ENCODE measurements around the gene RNF130. TPM values are rescaled to one million over a fixed set of nuclear protein-coding genes. Genes with fewer than 3 reads are reported as not detected.

RNF130 gene
- polyA plus RNA-seq, 1 donor from 2014 or later = 48.7 TPM

- Histone ChIP-seq H4K20me1 (ENCODE audit: insufficient read depth) (no peaks in the 10 kb centered on the region), H3K9me3 (ENCODE audit: low read length) (no peaks in the 10 kb centered on the region)
Measured at GRCh38 chr5:180093651-180094382, 22.3 kb upstream of the RNF130 start.

GRCh38 chr5:180093241-180093640 lies 21.7 kb upstream of the RNF130 start:
- no peaks in the 10 kb centered on the region for H3F3A ChIP-seq (ENCODE audit: insufficient read depth, low read length, poor library complexity, severe bottlenecking)
- no peak overlapping the region for H3K4me3 ChIP-seq (ENCODE audit: low read length)
- H3K36me3 ChIP-seq (ENCODE audit: insufficient read depth, low read length) = no peaks in the 10 kb centered on the region
- no peak overlapping the region for H3K4me2 ChIP-seq (ENCODE audit: low read length)
- no peaks in the 10 kb centered on the region for H3K9me3 ChIP-seq (ENCODE audit: low read length)
- no peak overlapping the region for H3K9ac ChIP-seq (ENCODE audit: low read length)
- no peak overlapping the region for H3K27ac ChIP-seq (ENCODE audit: low read length)
- no peaks in the 10 kb centered on the region for H3K27me3 ChIP-seq (ENCODE audit: insufficient read depth, low read depth, low read length)
- no peaks in the 10 kb centered on the region for H4K20me1 ChIP-seq (ENCODE audit: insufficient read depth)
- no peaks in the 10 kb centered on the region for H3K79me2 ChIP-seq (replicated peaks; ENCODE audit: insufficient read depth, low read length)
- H3K9me2 ChIP-seq (ENCODE audit: insufficient read depth, low read length) = no peaks in the 10 kb centered on the region
- no peak for TF ChIP-seq MXI1 (conservative IDR thresholded peaks at IDR 0.05; ENCODE audit: poor library complexity, severe bottlenecking)
- TF ChIP-seq SMC3 (conservative IDR thresholded peaks at IDR 0.05; ENCODE audit: poor library complexity) = no peak
- TF ChIP-seq EZH2 (IDR thresholded peaks at IDR 0.05; ENCODE audit: borderline replicate concordance, insufficient read depth, low read length, poor library complexity, severe bottlenecking) = no peak
- no peak for TF ChIP-seq REST (IDR thresholded peaks at IDR 0.05; ENCODE audit: borderline replicate concordance)
- TF ChIP-seq CTCF (IDR thresholded peaks at IDR 0.05; ENCODE audit: poor library complexity, severe bottlenecking) = no peak
- TF ChIP-seq EP300 (conservative IDR thresholded peaks at IDR 0.05; ENCODE audit: poor library complexity, severe bottlenecking) = no peak
- TF ChIP-seq POLR2AphosphoS5 (IDR thresholded peaks at IDR 0.05) = no peak
- no peak for TF ChIP-seq RAD21 (conservative IDR thresholded peaks at IDR 0.05)
- TF ChIP-seq TAF1 (IDR thresholded peaks at IDR 0.05; ENCODE audit: low read depth) = no peak
- no peak overlapping the region for H2AFZ ChIP-seq (ENCODE audit: low read depth, low read length)

More at GRCh38 chr5:180093651-180094382, 22.3 kb upstream of the RNF130 start:
- H3F3A ChIP-seq (ENCODE audit: insufficient read depth, low read length, poor library complexity, severe bottlenecking) = no peaks in the 10 kb centered on the region
- no peaks in the 10 kb centered on the region for H3K36me3 ChIP-seq (ENCODE audit: insufficient read depth, low read length)
- no peak overlapping the region for H3K9ac ChIP-seq (ENCODE audit: low read length)
- no peak overlapping the region for H3K4me2 ChIP-seq (ENCODE audit: low read length)
- H3K27me3 ChIP-seq (ENCODE audit: insufficient read depth, low read depth, low read length) = no peaks in the 10 kb centered on the region
- no peaks in the 10 kb centered on the region for H3K9me2 ChIP-seq (ENCODE audit: insufficient read depth, low read length)
- TF ChIP-seq REST (IDR thresholded peaks at IDR 0.05; ENCODE audit: borderline replicate concordance) = no peak
- no peak for TF ChIP-seq RAD21 (conservative IDR thresholded peaks at IDR 0.05)
- no peak for TF ChIP-seq EZH2 (IDR thresholded peaks at IDR 0.05; ENCODE audit: borderline replicate concordance, insufficient read depth, low read length, poor library complexity, severe bottlenecking)
- no peak for TF ChIP-seq MXI1 (conservative IDR thresholded peaks at IDR 0.05; ENCODE audit: poor library complexity, severe bottlenecking)
- TF ChIP-seq SMC3 (conservative IDR thresholded peaks at IDR 0.05; ENCODE audit: poor library complexity) = no peak
- TF ChIP-seq POLR2AphosphoS5 (IDR thresholded peaks at IDR 0.05) = no peak
- no peak overlapping the region for H2AFZ ChIP-seq (ENCODE audit: low read depth, low read length)
- no peaks in the 10 kb centered on the region for H3K79me2 ChIP-seq (replicated peaks; ENCODE audit: insufficient read depth, low read length)
- no peak overlapping the region for H3K27ac ChIP-seq (ENCODE audit: low read length)
- H3K4me3 ChIP-seq (ENCODE audit: low read length) = no peak overlapping the region

Data from neural cell (in vitro differentiated cells).